ENCODE measurements around the gene CPLX3.

Gene CPLX3

GRCh38 chr15:74857082-74857655 is 30.7 kb downstream of the CPLX3 start:
- DNase-seq (ENCODE audit: low read depth) = no peak
- in situ Hi-C loops (cut with HindIII; ENCODE audit: low sequenced_read_pairs) = no loop called here
- no peak for TF ChIP-seq CTCF (IDR thresholded peaks at IDR 0.05; ENCODE audit: low read depth, low read length, missing control alignments)
- no peak overlapping the region for H3K4me3 ChIP-seq (ENCODE audit: low read depth, low read length)

GRCh38 chr15:74857671-74858368 is 31.4 kb downstream of the CPLX3 start:
- DNase-seq (ENCODE audit: low read depth) = no peak
- no peak overlapping the region for H3K4me3 ChIP-seq (ENCODE audit: low read depth, low read length)
- TF ChIP-seq CTCF (IDR thresholded peaks at IDR 0.05; ENCODE audit: low read depth, low read length, missing control alignments) = no peak
- in situ Hi-C loops (cut with HindIII; ENCODE audit: low sequenced_read_pairs) = no loop called here

GRCh38 chr15:74858369-74858740 is 31.9 kb downstream of the CPLX3 start:
- in situ Hi-C loops (cut with HindIII; ENCODE audit: low sequenced_read_pairs) = no loop called here
- no peak for TF ChIP-seq CTCF (IDR thresholded peaks at IDR 0.05; ENCODE audit: low read depth, low read length, missing control alignments)
- no peak for DNase-seq (ENCODE audit: low read depth)

GRCh38 chr15:74863239-74864056 is 37.0 kb downstream of the CPLX3 start:
- no peak for DNase-seq (ENCODE audit: low read depth)
- in situ Hi-C loops (cut with HindIII; ENCODE audit: low sequenced_read_pairs) = no loop called here
- no peak for TF ChIP-seq CTCF (IDR thresholded peaks at IDR 0.05; ENCODE audit: low read depth, low read length, missing control alignments)
- H3K4me3 ChIP-seq (ENCODE audit: low read depth, low read length) = no peak overlapping the region

More at GRCh38 chr15:74858369-74858740, 31.9 kb downstream of the CPLX3 start:
- H3K4me3 ChIP-seq (ENCODE audit: low read depth, low read length) = no peak overlapping the region

GRCh38 chr15:74864296-74864695 is 37.9 kb downstream of the CPLX3 start:
- H3K4me3 ChIP-seq (ENCODE audit: low read depth, low read length) = no peak overlapping the region
- TF ChIP-seq CTCF (IDR thresholded peaks at IDR 0.05; ENCODE audit: low read depth, low read length, missing control alignments) = no peak
- DNase-seq (ENCODE audit: low read depth) = no peak
- in situ Hi-C loops (cut with HindIII; ENCODE audit: low sequenced_read_pairs) = no loop called here

- no peak for DNase-seq (ENCODE audit: low read depth)
- no peak overlapping the region for H3K4me3 ChIP-seq (ENCODE audit: low read depth, low read length)
- in situ Hi-C loops (cut with HindIII; ENCODE audit: low sequenced_read_pairs) = no loop called here
- TF ChIP-seq CTCF (IDR thresholded peaks at IDR 0.05; ENCODE audit: low read depth, low read length, missing control alignments) = no peak
Observed at GRCh38 chr15:74865316-74865715, 38.9 kb downstream of the CPLX3 start.
